Activated CD8-positive, alpha-beta memory T cell treated with anti-CD3 and anti-CD28 coated beads, Interleukin-2, amount 50 U/mL, for 4 hours (primary cell): ENCODE results near the gene GALR1.

Experiments
- DNase-seq: peaks from one replicate; pipeline ENCODE4 v3.0.0-alpha.2; 2020

GALR1 gene

DNA sequence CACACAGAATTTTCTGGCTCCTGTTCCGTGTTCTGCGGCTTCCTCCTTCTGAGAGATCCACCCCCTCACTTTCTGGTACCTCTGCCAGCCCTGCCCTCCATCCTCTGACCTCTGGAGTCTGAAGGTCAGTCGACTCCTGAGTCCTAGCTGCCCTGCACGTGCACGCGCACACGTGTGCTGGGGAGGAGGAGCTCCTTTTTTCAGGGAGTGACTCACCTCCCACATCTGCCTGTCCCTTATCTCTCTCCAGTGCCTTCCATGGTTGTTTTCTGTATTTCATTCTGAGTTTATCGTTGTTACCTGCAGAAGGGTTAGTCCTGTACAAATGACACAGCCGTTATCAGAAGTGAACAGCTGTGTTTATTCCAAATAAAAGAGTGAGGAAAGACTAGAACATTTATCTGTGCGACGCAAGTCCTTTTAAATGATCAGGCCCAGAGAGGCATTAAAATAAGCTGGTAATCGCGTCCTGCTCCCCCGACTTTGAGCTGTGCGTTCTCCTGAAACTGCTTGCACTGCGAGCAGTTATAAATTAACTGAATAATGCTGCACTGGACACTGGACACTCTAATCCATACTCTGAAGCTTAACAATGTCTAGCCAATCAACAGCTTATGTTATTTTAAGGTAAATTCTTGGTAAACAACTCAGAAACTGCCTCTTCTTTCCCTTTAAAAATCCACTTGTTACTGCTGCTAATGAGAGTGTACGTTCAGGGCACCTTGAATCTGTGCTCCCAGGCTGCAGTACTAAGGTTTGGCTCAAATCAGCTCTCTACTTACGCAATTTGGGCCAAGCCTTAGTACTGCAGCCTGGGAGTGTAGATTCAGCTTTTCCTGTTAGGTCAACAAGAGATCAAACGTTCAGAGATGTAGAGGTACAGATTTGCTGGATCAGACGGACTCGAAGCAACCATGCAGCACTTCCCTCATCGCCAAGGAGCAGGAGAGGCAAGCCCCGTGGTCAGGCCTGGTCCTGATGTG, 72.5 kb downstream of the GALR1 start:
- DNase-seq = no peak

DNA sequence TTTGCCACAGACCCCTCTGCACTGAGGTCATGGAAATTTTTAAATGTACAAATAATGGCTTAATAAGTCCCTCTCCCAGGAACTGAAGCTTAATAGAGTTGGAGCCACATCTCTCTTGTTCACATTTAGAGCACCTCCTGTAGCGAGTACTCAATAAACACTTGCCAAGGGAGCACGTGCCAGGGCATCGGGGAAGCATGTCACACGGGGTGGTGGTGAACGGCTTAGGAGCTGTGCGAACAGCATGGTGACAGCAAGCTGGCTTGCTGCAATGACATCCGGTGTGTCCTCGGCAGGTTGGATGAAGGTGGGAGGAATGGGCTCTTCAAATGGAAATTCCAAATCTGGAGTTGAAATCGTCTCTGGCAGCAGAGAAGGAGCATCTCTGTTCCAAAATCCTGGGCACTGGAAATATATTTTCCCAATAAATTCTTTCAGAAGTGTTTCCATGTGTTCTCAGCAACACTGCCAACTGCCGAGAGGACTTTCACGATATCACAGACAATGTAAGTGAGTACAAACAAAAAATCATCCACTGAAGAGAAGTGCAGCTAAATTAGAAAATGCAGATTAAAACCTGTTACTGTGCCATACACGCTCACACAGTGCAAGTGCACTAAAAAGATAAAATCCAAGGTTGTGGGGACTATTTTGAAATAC, 74.1 kb downstream of the GALR1 start:
- DNase-seq = no peak
